AG10803 (cell line): ENCODE data around the gene PLEKHG4B.
A peak's percentile ranks its signal among the peaks of the same experiment; 100 is the strongest.
"Not testable (repeated sequence)": the region's sequence is repeated elsewhere in the genome, so short reads cannot be mapped to it uniquely, and the experiment has no call there.

Source experiments
- DNase-seq: peaks from one replicate; pipeline ENCODE4 v3.0.0; 2010; ENCODE audit warnings: low read depth
- H3K4me3 ChIP-seq: 2 replicates; pipeline ENCODE4 v1.5.1; 2011; ENCODE audit warnings: mild to moderate bottlenecking, low read length, control low read depth
- TF ChIP-seq, protein P1 (sequence below): conservative IDR thresholded peaks from 2 replicates; pipeline ENCODE4 v1.5.1; 2011; ENCODE audit warnings: mild to moderate bottlenecking, low read length, control low read depth, inconsistent platforms

Gene PLEKHG4B

GRCh38 chr5:94113-94892 lies 2.3 kb downstream of the PLEKHG4B start:
- DNase-seq: no peak
- TF ChIP-seq, protein P1, sequence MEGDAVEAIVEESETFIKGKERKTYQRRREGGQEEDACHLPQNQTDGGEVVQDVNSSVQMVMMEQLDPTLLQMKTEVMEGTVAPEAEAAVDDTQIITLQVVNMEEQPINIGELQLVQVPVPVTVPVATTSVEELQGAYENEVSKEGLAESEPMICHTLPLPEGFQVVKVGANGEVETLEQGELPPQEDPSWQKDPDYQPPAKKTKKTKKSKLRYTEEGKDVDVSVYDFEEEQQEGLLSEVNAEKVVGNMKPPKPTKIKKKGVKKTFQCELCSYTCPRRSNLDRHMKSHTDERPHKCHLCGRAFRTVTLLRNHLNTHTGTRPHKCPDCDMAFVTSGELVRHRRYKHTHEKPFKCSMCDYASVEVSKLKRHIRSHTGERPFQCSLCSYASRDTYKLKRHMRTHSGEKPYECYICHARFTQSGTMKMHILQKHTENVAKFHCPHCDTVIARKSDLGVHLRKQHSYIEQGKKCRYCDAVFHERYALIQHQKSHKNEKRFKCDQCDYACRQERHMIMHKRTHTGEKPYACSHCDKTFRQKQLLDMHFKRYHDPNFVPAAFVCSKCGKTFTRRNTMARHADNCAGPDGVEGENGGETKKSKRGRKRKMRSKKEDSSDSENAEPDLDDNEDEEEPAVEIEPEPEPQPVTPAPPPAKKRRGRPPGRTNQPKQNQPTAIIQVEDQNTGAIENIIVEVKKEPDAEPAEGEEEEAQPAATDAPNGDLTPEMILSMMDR: no peak
- no peak overlapping the region for H3K4me3 ChIP-seq

GRCh38 chr5:95241-95980 lies 3.4 kb downstream of the PLEKHG4B start:
- no peak overlapping the region for H3K4me3 ChIP-seq
- DNase-seq: no peak
- TF ChIP-seq, protein P1: no peak

DNA sequence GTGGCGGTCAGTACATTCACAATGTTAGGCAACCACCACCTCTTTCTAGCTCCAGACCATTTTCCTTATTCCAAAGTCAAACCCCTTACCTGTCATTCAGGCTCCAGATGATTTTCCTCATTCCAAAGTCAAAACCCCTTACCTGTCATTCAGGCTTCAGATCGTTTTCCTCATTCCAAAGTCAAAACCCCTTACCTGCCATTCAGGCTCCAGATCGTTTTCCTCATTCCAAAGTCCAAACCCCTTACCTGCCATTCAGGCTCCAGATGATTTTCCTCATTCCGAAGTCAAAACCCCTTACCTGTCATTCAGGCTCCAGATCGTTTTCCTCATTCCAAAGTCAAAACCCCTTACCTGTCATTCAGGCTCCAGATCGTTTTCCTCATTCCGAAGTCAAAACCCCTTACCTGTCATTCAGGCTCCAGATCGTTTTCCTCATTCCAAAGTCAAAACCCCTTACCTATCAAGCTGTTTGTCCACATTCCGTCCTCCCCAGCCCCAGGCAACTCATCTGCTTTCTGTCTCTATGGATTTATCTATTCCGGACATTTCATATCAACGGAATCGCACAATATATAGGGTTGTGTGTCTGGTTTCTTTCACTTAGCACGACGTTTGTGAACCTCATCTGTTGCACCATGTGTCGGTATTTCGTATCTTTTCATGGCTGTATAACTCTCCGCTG lies 5.2 kb downstream of the PLEKHG4B start:
- no peak for DNase-seq
- no peak overlapping the region for H3K4me3 ChIP-seq
- TF ChIP-seq, protein P1: no peak

DNA sequence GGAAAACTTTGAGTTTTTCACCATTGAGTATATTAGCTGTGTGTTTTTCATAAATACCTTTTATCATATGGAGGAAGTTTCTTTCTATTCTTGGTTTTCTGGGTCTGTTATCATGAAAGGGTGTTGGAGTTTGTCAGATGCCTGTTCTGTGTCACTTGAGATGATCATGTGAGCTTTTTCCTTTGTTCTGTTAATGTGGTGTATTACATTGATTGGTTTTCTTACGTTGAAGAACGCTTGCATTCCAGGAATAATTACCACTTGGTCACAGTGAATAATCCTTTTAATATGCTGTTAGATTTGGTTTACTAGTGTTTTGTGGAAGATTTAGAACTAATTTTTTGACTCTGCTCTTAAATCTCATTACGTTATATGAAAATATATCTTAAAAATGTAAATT lies 7.8 kb downstream of the PLEKHG4B start:
- TF ChIP-seq, protein P1: no peak
- H3K4me3 ChIP-seq: no peak overlapping the region
- DNase-seq: no peak

DNA sequence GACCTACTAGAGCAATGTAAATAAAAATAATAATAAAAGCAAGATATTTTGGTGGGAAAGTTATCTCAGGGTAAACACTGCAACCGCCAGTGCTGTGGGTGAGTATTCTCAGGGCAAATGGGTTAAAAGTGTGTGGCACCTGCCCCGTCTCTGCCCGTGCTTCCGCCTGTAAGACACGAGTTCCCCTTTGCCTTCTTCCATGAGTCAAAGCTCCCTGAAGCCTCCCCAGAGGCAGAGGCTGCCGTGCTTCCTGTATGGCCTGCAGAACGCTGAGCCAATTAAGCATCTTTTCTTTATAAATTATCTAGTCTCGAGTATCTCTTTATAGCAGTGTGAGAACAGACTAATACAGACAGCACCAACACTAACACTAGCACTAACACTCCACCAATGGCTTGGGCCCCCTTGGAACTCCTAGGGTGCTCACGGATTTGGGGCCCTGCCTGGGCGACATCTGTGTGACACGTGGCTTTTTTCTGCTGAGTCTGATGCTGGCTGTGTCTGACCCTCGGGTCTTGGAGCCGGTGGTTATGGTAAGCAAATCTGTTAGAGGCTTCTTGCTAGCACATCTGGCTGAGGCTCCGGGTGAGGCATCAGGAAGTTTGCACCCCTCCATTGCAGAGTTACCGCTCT lies 10.6 kb downstream of the PLEKHG4B start:
- DNase-seq: peak; percentile 24
- H3K4me3 ChIP-seq: no peak overlapping the region
- TF ChIP-seq, protein P1: no peak

DNA sequence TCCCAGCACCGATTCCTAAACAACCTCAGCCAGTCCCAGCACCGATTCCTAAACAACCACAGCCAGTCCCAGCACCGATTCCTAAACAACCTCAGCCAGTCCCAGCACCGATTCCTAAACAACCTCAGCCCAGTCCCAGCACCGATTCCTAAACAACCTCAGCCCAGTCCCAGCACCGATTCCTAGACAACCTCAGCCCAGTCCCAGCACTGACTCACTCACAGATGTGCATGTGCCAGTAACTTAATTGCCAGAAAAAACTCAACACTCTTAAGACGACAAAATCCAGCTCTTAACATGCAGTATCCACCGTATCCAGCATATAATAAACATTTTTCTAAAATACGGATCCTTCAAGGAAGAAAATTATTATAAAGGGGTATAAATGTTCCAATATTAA lies 12.1 kb downstream of the PLEKHG4B start:
- not testable (repeated sequence) for H3K4me3 ChIP-seq
- DNase-seq: peak; percentile 53

- TF ChIP-seq, protein P1: no peak
- no peak for DNase-seq
- no peak overlapping the region for H3K4me3 ChIP-seq
Observed at GRCh38 chr5:104778-105296, 12.9 kb downstream of the PLEKHG4B start.
